Activated CD8-positive, alpha-beta T cell treated with anti-CD3 and anti-CD28 coated beads for 36 hours (primary cell): Measurements from ENCODE around the gene CDS2. TPM values are rescaled to one million over a fixed set of nuclear protein-coding genes. Genes with fewer than 3 reads are reported as not detected.

Experiments
- ATAC-seq: fragments of 200-7000 bp; cut with Tn5 transposase; one replicate; pipeline ENCODE4 v1.10.0; 2021; ENCODE audit warnings: mild to moderate bottlenecking, moderate library complexity
- CTCF ChIA-PET: fragments of 350-600 bp; sonication (Branson Sonifier 250); formaldehyde crosslinking; loops from one replicate; lab custom pipeline; 2021; ENCODE audit warnings: antibody characterized with exemption; lab: Charles Lee
- POLR2A ChIA-PET: fragments of 350-600 bp; sonication (Branson Sonifier 250); formaldehyde crosslinking; loops from one replicate; lab custom pipeline; 2021; ENCODE audit warnings: antibody characterized with exemption; lab: Charles Lee
- DNase-seq: peaks from one replicate; pipeline ENCODE4 v3.0.0-alpha.2; 2020
- H3K27ac Mint-ChIP-seq: one replicate; pipeline ENCODE4 v1.8.0; 2021; ENCODE audit warnings: mild to moderate bottlenecking, mixed read lengths
- H3K27me3 Mint-ChIP-seq: one replicate; pipeline ENCODE4 v1.8.0; 2021; ENCODE audit warnings: mixed read lengths
- H3K36me3 Mint-ChIP-seq: one replicate; pipeline ENCODE4 v1.8.0; 2021; ENCODE audit warnings: low read depth, mixed read lengths
- H3K4me1 Mint-ChIP-seq: one replicate; pipeline ENCODE4 v1.8.0; 2021; ENCODE audit warnings: low read depth, mixed read lengths
- H3K4me3 Mint-ChIP-seq: one replicate; pipeline ENCODE4 v1.8.0; 2021; ENCODE audit warnings: mild to moderate bottlenecking, moderate library complexity, mixed read lengths
- H3K9me3 Mint-ChIP-seq: one replicate; pipeline ENCODE4 v1.8.0; 2021; ENCODE audit warnings: mixed read lengths
- CTCF ChIP-seq: fragments of 200-600 bp; IDR thresholded peaks from one replicate; pipeline ENCODE4 v1.8.0; 2022; ENCODE audit warnings: antibody characterized with exemption, mild to moderate bottlenecking
- intact Hi-C: fragments of 100-400 bp; cut with micrococcal nuclease; formaldehyde crosslinking; loops from one replicate; pipeline ENCODE4 v1.10.0; 2022
- total RNA-seq, 2 experiments: library from RNA; stranded (reverse); gene quantifications; one replicate each; pipeline ENCODE4 v1.2.3, GENCODE V29; 2021

Gene CDS2
- total RNA-seq, 2 experiments from 2014 or later: 30.2 to 34.7 TPM

GRCh38 chr20:5145365-5146098, 18.7 kb downstream of the CDS2 start:
- H3K4me1 Mint-ChIP-seq: peaks cover 60% of the 10 kb centered on the region
- no peak overlapping the region for H3K4me3 Mint-ChIP-seq
- intact Hi-C loops: no loop called here
- no peak overlapping the region for H3K27ac Mint-ChIP-seq
- CTCF ChIA-PET: interaction anchor here (1.1 to 1.7 kb wide), 2 partner anchors 13 to 46 kb away, joined by 3 read pairs; no protein-coding TSS in a partner anchor
- peaks cover 3% of the 10 kb centered on the region for H3K36me3 Mint-ChIP-seq
- no peaks in the 10 kb centered on the region for H3K9me3 Mint-ChIP-seq
- POLR2A ChIA-PET: interaction anchor here (0.7 to 2.5 kb wide), 2 partner anchors 11 to 46 kb away, joined by 3 to 7 read pairs; no protein-coding TSS in a partner anchor
- DNase-seq: no peak
- TF ChIP-seq CTCF: no peak
- H3K27me3 Mint-ChIP-seq: no peaks in the 10 kb centered on the region
- ATAC-seq: no peak

- TF ChIP-seq CTCF: no peak
- Mint-ChIP-seq H3K4me3 (no peak overlapping the region), H3K9me3 (no peaks in the 10 kb centered on the region), H3K27ac (no peak overlapping the region), H3K36me3 (peaks cover 3% of the 10 kb centered on the region), H3K27me3 (no peaks in the 10 kb centered on the region), H3K4me1 (peaks cover 59% of the 10 kb centered on the region)
- no peak for ATAC-seq
- ChIA-PET POLR2A (interaction anchor here (2.5 kb wide), 1 partner anchor 11 kb away, joined by 7 read pairs; no protein-coding TSS in a partner anchor), CTCF (interaction anchor here (1.5 to 1.7 kb wide), 2 partner anchors 20 to 46 kb away, joined by 3 to 5 read pairs; partner anchors contain the start of gene CDS2)
- intact Hi-C loops: no loop called here
- no peak for DNase-seq
Measured at GRCh38 chr20:5146099-5146668, 19.4 kb downstream of the CDS2 start.

GRCh38 chr20:5146871-5147592, 20.2 kb downstream of the CDS2 start:
- H3K4me1 Mint-ChIP-seq: peaks cover 57% of the 10 kb centered on the region
- intact Hi-C loops: no loop called here
- no peak for TF ChIP-seq CTCF
- H3K9me3 Mint-ChIP-seq: no peaks in the 10 kb centered on the region
- ChIA-PET CTCF (interaction anchor here (1.4 to 2.1 kb wide), 4 partner anchors 20 to 65 kb away, joined by 3 to 8 read pairs (median 4); partner anchors contain the start of gene CDS2), POLR2A (interaction anchor here (1.0 to 2.5 kb wide), 3 partner anchors 10 to 45 kb away, joined by 3 to 7 read pairs (median 7); no protein-coding TSS in a partner anchor)
- ATAC-seq (no peak), DNase-seq (no peak)
- no peak overlapping the region for H3K4me3 Mint-ChIP-seq
- no peaks in the 10 kb centered on the region for H3K27me3 Mint-ChIP-seq
- peaks cover 3% of the 10 kb centered on the region for H3K36me3 Mint-ChIP-seq
- H3K27ac Mint-ChIP-seq: no peak overlapping the region

GRCh38 chr20:5148581-5148980, 21.8 kb downstream of the CDS2 start:
- H3K36me3 Mint-ChIP-seq: peaks cover 5% of the 10 kb centered on the region
- DNase-seq (no peak), ATAC-seq (no peak)
- no peaks in the 10 kb centered on the region for H3K9me3 Mint-ChIP-seq
- H3K27ac Mint-ChIP-seq: no peak overlapping the region
- intact Hi-C loops: no loop called here
- H3K4me1 Mint-ChIP-seq: peaks cover 61% of the 10 kb centered on the region
- TF ChIP-seq CTCF: no peak
- POLR2A ChIA-PET: interaction anchor here (2.5 kb wide), 1 partner anchor 44 kb away, joined by 7 read pairs; no protein-coding TSS in a partner anchor
- CTCF ChIA-PET: interaction anchor here (2.1 kb wide), 1 partner anchor 44 kb away, joined by 8 read pairs; no protein-coding TSS in a partner anchor
- no peaks in the 10 kb centered on the region for H3K27me3 Mint-ChIP-seq
- H3K4me3 Mint-ChIP-seq: no peak overlapping the region
